ENCODE data around the gene ANKRD13B. TPM values are rescaled to one million over a fixed set of nuclear protein-coding genes. Genes with fewer than 3 reads are reported as not detected.

Gene ANKRD13B
- total RNA-seq, 1 experiment from 2014 or later: 17.9 TPM

DNA sequence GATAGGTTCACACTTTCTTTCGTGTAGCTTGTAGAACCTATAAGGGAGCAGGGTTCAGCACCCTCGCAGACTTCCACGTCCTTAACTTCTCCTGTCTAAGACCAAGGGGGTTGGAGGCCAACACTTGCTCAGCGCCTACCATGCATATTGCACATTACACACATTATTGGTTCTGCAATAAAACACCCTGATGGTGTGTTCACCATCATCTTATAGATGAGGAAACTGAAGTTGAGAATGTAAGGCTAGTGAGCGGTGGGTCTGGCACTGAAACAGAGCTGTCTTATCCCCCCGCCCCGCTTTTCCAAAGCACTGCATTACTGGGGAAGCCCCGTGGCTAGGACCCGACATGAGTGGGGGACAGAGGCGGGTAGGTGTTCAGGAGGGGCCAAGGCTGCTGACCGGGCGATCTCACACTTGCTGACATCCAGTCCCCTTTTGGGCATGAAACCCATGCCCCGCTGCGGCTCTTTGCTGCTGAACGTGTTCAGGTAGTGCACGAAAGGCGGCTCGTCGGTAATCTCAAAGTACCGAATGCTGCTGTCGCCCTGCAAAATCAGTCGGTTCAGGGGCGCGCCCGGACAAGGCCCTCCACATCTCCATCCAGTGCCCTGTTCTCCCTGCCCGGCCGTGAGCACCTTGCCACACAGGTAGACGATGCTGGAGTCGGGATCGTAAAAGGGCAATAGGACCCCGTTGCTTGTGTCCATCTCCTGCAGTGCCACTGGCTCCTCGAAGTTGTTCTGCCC is 23.5 kb downstream of the ANKRD13B start:
- no peak for DNase-seq (ENCODE audit: low read depth)

DNA sequence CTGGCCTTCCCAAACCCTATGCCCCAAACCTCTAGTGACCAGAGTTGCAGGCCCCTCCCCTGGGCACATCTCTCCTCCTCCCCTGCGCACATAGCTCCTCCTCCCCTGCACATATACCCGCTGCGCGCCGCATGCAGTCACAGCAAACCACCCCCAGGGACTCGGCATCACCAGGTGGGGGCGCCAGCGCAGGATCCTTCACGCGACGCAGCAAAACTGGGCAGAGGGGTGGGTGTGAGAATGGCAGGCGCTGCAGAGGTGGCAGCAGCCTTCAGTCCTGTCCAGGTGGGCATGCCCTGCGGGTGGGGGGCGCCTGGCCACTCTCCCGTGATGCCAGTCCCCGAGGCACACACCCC is 24.2 kb downstream of the ANKRD13B start:
- no peak for DNase-seq (ENCODE audit: low read depth)

DNA sequence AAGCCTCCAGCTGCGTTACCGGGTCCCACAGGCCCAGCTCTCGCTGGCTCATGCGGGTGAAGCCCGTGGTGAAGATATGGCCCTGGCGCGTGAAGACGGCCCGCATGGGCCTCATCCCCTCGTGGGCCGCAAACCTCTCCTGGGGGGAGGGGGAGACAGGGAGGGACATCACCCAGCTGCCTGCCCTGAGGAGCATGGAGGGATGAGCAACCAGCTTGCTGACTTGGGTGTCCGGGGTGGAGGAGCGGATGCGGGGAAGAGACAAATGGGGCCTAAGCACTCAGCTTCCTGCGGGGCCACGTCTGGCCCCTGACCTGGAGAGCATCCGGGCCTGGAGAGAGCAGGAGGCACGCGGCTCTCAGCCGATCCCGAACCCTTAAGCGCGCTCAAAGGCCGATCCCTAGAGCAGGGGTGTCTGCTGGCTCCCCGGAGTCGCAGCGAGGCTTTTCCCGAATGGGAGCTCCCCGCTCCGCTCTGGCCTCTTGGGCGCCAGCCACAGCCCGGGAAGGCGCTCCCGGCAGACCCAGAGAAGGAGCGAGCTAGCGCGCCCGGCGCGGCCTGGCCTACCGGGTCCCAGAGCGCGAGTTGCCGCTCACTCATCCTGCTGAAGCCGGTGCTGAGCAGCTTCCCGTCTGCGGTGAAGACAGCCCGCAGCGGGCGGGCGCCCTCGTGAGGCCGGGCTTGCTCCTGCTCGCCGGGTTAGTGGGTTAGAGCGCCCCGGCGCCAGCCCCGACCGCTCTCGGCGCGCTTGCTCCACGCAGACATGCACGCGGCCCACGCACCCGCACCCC is 24.7 kb downstream of the ANKRD13B start:
- DNase-seq (ENCODE audit: low read depth): no peak

DNA sequence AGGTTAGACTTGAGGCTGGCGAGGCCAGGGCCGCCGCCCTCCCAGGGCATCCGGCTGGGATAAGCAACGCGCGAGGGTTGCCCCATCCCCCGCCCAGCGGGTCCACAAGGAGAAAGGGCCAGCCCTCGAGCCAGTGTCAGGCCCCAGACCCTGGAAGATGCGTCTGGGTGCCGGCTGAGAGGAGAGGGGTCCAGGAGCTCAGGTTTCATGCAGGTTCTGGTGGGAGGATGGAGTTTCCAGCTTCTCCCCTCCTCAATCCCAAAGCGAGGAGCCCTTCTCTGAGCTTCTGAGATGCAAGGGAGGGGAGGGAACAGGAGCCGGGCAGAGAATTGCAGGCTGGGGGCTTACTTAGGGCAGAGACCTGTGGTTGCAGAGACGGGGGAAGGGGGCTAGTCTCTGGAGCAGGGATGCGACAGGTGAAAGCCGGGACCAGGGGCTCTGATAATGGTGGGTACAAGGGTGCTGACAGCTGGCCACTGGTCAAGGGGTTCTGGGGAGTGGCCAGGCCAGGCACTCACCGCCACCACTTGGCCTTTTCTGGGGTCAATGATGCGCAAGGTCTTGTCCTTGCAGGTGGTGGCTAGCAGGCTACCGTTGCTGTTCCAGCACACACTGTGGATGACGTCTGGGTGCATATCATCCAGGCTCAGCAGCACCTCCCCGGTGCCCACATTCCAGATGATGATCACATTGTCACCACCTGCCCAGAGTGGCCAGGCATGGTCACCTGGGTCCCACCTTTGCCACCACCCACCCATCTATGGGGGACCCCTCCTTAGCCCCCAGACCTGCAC is 25.5 kb downstream of the ANKRD13B start:
- DNase-seq (ENCODE audit: low read depth): no peak

DNA sequence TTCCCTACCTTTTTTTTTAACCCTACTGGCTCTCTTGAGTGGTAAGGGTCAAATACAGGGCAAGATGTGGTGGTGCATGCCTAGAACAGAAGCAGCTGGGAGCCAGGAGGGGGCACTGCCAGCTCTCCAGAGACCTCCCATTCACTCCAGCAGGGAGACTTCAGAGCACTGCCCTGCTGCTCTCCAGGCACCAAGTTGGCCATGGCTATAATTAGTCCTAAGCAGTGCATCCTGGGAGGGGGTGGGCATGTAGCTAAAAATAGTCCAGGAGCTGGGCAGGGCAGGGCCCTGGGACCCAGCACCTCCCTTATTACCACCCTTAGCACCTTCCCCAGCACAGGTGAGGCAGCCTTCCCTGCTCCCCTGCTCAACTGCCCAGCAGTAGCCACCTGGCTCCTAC is 26.3 kb downstream of the ANKRD13B start:
- DNase-seq (ENCODE audit: low read depth): peak; percentile 56

DNA sequence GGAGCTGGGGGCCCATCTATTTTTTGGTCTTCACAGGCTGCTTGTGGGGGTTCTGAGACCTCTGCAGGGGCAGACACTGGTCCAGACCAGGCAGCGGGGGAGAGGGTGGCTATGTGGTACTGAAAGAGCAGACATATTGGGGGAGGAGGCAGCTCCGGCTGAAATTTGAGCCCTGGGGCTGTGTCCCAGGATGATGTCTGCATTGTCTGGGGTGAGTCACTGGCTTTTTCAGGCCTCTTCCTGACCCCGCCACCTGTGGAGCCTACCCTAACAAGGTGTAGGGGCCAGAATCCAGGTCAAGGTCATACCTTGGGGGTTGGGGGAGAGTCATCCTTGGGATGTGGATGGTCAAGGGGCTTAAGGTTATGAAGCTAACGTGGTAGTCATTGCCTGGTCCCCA is 27.3 kb downstream of the ANKRD13B start:
- peak; percentile 72 for DNase-seq (ENCODE audit: low read depth)

DNA sequence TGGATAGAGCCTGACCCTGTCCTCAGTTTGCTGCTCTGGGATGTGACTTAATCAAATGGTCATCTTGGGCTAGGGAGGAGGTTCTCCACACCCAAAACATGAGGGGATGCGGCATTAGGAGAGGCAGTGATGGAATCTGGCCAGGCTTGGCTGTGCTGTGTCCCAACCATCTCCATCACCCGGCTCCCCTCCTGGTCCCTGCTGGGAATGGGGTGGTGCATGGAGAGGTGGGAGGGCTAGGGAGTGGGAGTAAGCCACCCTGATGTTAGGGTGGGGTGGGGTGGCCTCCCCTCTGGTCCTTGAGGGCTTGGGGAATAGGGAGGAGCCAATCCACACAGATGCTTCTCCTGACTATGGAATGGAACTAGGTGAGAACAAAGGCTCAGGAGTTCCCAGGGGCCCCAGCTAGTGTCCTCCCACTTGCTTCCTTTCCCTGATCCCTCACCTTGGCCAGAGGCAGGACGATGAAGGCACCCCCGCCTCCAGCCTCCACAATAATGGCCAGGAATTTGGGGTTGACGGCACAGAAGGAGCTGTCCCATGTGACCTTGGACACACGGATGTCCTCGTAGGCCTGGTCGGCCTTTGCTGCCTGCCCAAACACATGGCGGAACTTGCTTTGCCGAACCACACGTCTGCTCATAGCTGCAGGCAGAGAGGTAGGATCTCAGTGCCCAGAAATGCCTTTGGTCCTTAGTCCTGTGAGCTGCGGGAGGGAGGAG is 28.0 kb downstream of the ANKRD13B start:
- no peak for DNase-seq (ENCODE audit: low read depth)

DNA sequence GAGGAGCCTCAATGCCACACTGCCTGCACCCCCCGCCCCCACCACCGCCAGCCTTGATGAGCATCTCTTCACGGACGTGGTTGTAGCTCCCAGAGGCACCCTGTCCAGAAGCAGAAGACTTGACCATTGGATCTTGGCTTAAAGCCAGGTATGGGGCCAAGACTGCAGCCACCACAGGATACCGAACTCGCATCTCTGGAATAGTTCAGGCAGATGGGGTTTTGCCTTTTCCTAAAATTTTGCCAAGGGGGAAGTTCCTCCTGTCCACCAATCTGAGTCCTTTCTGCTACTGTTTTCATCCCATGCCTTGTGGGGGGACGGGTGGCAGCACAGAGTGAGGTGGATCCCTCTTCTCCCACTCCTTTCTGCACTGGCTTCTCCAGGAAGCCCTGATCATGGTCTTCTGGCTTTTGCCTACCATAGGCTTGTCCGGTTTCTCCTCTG is 28.8 kb downstream of the ANKRD13B start:
- DNase-seq (ENCODE audit: low read depth): peak; percentile 36

DNA sequence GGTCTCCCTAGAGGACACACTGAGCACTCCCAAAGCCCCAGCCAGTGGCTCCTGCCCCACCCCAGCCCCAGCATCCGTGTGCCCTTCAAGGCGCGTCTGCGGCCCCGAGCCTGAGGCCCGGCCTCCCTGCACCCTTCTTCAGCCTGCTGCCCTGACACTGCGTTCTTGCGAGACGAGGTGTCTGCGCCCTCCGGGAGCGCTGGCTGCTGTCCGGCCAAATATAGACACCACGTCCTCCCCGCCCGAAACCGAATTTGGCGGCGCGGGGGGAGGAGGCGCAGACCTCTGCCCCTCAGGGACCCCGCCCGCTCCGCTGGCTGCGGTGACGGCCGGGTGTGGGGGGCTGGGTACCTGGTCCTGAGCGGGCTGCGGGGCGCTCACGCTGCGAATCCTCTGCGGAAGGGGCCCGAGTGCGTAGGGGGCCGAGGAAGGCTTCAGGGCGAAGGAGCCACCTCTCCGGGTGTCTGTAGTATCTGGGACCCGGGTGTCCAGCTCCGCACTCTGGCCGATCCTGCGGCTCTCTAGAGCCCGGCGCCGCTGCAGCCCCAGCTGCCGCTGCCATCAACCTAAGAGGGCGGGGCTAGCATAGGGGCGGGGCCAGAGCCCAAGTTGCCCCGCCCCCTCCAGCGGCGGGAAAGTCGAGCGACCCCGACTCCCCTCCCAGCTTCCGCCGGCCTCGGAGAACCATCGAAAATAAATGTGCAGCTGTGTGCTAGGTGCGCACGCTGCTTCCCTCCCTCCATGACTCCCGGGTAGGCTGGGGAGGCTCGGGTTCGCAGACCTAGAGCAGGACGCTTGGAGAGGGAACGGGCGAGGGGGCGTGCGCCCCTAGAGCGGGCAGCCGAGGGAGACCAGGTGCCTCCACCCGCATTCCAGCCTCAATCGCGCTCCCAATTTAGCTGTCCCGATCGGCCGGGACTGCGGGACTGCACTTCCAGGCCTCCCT is 29.7 kb downstream of the ANKRD13B start, which contains the start of gene CORO6:
Gene CORO6 (minus strand): TSS at position 576 of the 946 bp plus-strand sequence. CDS start 1,491 bp downstream, outside the sequence.
- DNase-seq (ENCODE audit: low read depth): no peak

DNA sequence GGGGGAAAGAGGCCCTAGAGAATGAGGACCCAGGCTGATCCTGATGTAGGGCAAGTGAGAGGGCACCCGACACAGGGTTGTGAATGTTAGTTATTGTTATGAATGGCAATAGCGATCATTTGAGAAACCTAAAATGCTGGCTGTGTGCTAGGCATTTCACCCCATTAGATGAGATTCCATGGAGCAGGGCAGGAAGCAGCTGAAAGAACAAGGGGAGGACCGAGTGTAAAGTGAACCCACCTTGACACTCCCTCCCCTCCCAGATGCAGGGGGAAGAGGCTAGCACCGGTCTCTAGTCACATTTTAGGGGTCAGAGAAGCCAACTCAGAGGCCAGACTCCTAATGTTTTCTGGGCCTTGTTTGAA is 30.3 kb downstream of the ANKRD13B start:
- no peak for DNase-seq (ENCODE audit: low read depth)

DNA sequence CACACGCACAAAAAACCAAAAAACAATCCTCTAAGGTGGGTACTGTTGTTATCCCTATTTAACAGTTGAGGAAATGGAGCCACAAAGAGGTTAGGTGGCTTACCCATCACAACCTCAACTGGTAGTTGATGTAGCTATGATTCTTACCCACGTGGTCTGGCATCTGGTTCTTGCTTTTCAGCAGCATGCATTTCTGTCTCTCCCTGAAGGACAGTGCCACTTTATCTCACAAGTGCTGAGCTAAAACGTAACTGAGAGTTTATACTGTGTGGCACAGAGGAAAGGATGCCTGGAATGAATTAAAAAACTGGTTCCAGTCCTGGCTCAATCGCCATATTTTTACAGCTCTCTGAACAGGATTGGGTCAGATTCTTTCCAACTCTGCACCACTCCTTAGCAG is 31.7 kb downstream of the ANKRD13B start:
- no peak for DNase-seq (ENCODE audit: low read depth)

DNA sequence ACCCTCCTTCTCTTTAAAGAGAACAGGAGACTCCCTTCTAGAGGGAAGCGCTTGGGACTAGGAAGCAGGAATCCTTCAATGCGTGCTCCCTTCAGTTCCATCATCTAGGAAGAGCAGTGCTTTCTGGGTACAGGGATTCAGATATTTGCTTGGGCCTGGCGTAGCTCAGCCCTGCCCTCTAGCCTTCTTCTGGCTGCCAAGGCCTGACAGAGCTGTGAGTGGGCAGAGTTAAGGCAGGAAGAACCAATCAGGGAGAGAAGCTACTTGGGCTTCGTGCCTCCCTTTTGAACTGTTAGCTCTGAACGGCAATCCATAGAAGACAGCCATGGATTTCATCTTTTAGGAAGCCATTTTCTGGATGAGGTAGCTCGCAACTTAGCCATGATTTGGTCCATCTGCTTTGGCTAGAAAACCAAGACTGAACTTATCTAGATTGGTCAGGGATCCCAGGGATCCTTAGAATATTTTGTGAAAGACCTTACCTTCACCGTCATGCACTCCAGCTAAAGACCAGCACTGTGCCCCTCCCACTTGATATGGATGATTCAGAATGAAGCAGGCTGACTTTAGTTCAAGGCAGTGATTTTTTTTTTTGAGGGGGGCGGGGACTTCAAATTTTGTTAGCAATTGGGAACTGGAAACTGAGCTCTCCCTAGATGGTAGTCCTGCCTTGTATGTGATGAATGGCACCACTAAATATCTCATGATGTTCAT is 32.3 kb downstream of the ANKRD13B start:
- peak; percentile 63 for DNase-seq (ENCODE audit: low read depth)

DNA sequence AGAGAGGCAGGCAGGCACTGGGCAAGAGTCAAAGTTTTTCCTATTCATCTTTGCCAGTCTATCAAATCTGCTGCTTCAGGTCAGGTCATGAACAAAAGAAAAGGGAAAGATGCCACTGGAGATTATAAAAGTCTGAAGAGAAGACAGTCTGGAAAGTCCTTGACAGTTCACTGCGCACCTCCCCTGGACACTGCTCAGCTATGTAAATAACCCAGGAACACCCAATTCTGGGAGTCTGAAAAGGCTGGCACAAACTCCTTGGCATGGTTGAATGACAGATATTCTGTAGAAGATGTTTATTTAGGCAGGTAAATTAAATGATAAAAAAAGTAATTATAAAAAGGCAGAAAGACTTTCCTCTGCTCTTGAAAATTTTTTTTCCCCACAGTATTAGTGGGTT is 35.0 kb downstream of the ANKRD13B start:
- DNase-seq (ENCODE audit: low read depth): no peak

DNA sequence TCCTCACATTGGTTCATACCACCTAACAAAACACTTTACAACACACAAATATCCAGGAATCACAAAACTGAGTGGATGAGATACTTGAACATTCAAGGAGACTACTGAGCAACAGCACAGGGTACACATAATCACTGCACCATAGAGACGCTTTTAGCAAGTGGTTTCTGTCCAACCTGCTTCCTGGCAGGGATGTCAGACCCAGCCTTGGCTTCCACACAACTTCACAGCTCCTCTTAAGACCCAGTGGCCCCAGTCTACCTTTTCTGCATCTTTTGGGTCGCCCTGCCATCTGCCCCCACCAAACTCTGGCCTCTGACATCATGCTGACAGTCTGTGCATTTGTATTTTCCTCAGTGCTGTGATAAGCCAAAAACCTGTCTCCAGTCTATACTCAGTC is 35.7 kb downstream of the ANKRD13B start:
- DNase-seq (ENCODE audit: low read depth): no peak

DNA sequence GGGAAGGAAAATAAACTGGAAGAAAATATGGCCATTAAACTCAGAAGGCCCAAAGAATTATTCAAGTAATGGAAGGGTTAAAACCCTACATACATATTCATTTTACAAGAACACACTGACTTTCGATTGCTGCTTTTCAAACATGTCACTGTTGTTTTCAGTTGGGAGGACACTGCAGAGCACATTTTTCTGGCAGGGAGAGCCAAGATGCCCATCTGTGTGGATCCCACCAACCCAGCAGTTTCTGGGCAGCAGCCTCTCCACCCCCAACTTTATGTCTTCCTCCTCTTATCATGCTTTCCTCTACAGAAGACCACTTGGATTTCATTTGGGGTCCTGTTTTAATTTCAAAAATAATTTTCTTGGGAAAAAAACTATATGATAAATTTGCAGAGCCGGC is 36.9 kb downstream of the ANKRD13B start:
- DNase-seq (ENCODE audit: low read depth): no peak

DNA sequence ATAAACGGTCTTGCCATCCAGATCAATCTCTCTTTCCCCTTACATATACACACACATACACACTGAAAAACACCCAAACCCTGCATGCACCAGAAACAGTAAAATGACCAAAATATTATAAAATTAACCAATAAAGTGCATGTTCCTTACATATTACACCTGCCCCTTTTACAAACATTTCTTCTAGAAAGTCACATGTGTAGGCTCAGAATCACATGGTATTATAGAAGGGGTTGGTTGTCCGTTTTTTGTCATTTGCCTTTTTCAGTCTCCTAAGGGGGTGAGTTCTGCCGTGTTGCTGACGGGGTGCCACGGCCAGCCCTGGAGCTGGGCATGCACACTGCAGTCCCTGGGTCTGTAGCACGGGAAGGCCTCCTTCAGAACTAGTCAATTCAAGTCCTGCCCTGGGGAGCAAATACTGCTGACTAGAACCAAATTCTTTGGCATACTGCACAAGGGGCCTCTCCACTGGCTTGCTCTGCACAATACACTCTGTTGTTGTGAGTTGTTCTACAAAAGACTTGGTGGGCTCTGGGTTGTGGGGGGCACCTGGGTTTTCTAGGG is 37.8 kb downstream of the ANKRD13B start:
- DNase-seq (ENCODE audit: low read depth): no peak

DNA sequence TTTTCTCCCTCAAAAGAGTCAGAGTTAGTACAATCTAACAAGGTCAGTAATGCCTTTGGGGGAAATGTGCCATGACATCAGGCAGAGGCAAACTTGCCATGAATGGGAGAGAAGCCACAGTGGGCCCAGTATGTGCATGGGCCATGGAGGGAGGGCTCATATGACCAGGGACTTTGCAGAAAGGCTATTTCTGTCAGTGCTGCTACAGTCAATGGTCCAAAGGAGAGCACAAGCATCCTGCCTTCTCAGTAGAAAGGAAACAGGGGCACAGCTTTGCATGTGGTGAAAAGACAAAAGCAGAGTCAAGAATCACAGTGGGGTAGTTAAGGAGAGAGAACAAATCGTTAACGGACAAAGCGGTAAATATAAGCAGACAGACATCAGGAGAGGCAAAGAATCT is 41.0 kb downstream of the ANKRD13B start:
- no peak for DNase-seq (ENCODE audit: low read depth)

DNA sequence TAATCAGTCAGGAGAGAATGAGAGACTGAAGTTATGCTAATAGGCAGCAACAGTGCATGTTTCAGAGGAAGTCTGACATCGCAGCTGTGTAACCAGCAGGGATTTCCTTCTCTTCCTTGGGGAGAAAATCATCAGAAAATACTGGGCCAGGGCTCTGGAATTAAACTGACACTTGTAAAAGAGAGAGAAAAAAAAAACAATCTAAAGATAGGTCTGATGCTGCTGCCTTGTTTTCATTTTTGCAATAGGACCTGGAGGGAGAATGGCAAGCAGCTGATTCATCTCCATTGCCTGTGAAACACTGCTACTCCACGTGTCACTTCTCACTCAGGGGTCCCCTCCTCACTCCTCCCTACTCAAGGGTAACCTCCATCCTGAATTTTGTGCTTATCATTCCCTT is 47.5 kb downstream of the ANKRD13B start:
- peak; percentile 51 for DNase-seq (ENCODE audit: low read depth)

DNA sequence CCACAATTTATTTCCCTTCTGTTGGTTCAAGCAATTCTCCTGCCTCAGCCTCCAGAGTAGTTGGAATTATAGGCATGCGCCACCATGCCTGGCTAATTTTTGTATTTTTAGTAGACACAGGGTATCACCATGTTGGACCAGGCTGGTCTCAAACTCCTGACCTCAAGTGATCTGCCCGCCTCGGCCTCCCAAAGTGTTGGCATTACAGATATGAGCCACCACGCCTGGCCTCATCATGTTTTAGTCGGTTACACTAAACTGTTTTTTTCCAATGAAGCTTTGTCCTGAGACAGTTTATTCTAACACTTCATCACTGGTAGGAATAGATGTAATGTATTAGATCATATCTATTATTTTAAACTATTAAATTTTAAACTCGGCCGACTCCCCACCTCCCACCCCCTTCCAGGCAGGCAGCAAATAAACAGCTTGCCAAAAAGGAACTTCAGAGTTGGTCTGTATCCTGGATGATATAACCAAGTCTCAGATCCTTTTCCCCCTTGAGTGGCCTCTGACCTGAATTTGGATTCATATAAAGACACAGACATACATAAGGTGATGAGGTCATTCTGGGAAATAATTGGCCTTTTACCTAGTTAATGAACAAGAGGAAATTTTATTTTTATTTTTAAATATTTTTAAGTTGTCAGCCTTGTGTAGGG is 48.2 kb downstream of the ANKRD13B start:
- no peak for DNase-seq (ENCODE audit: low read depth)

All from HT1080 (cell line).